HG02678 (cell line): ENCODE results near the gene DCLK1.
"Not testable (repeated sequence)": the region's sequence is repeated elsewhere in the genome, so short reads cannot be mapped to it uniquely, and the experiment has no call there.

Experiments
- ATAC-seq: cut with Tn5 transposase; IDR thresholded peaks from one replicate; pipeline ENCODE4 v1.9.1; 2021; ENCODE audit warnings: mild to moderate bottlenecking, moderate library complexity; ENCODE audit not compliant: unreplicated experiment

Gene DCLK1

GRCh38 chr13:36088463-36088862, 42.7 kb downstream of the DCLK1 start:
- ATAC-seq, result no peak

DNA sequence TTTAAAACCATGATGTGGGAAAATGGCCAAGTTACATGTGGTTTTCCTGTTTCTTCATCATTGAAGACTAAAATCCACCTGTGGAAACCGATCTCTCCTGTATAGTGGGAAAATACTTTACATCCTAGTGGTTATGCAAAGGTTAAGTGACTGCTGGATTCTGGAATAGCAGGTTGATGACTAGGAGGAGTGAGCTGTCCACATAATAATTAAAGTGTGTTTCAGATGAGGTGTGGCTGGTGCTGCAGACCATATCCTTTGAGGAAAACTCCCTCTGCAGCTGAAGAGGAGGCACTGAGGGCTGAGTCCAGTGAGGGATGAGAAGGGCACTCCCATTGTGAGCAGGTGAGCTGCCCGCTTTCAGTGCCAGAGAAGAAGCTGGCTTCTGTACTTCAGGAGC, 43.2 kb downstream of the DCLK1 start:
- ATAC-seq, result no peak

GRCh38 chr13:36086117-36086516, 45.1 kb downstream of the DCLK1 start:
- no peak for ATAC-seq

DNA sequence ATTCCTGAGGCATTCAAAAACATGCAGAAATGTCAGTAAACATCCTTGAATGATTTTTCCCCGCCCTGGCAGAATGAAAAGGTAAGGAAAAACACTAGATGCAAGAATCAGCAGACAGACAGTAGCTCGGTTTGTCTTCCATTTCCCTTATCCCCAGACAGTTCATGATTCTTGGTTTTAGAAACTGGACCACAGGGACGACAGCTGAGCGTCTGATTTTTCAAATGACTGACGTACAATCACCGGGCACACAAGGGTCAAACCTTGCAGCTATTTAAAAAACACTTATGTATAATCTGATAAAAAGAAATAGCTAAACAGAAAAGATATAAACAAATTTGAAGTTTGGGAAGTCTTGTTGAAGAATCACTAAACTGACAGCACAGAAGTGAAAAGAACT, 47.1 kb downstream of the DCLK1 start:
- ATAC-seq, result no peak

DNA sequence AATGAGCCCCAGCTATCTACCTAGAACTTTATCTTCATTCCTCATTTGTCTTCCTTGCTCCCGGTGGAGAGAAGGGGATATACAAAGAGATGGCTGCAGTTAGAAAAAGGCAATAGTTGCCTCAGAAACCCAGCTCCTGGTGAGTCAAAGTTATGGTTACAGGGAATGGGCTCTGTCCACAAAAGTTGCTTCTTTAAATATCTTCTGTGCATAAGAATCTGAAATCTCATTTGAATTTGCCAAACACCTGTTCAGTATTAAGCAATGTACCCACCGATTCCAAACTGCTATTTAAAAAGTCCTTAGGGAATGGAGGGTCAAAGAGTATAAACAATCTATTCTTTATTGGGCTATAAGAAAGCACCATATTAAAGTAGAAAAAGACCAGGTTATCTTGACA, 48.4 kb downstream of the DCLK1 start:
- ATAC-seq, result no peak

GRCh38 chr13:36082396-36082795, 48.8 kb downstream of the DCLK1 start:
- no peak for ATAC-seq

GRCh38 chr13:36076211-36076610, 55.0 kb downstream of the DCLK1 start:
- no peak for ATAC-seq

GRCh38 chr13:36074659-36075058, 56.5 kb downstream of the DCLK1 start:
- no peak for ATAC-seq

GRCh38 chr13:36072152-36072935, 58.8 kb downstream of the DCLK1 start:
- ATAC-seq, result no peak

DNA sequence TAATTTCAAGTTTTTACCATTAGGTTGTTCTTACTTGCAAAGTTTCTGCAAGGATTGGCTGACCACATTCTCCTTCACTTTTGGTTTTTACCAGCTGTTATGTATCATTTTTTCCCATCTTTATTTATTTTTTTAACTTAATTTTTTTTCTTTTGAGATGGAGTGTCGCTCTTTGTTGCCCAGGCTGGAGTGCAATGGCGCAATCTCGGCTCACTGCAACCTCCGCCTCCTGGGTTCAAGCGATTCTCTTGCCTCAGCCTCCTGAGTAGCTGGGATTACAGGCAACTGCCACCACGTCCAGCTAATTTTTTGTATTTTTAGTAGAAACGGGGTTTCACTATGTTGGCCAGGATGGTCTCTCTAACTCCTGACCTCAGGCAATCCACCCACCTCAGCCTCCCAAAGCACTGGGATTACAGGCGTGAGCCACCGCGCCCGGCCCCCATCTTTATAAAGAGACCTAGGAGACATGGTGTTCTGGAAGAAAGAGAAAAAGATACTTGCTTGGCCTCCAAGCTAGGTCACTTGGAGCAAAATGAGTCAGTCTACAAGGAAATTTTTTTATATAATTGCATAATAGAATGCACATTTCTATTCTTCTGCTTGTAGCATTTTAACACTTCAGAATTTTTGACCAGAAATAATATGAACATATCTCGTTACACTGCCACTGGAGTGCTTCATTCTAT, 60.5 kb downstream of the DCLK1 start:
- ATAC-seq, result not testable (repeated sequence)

DNA sequence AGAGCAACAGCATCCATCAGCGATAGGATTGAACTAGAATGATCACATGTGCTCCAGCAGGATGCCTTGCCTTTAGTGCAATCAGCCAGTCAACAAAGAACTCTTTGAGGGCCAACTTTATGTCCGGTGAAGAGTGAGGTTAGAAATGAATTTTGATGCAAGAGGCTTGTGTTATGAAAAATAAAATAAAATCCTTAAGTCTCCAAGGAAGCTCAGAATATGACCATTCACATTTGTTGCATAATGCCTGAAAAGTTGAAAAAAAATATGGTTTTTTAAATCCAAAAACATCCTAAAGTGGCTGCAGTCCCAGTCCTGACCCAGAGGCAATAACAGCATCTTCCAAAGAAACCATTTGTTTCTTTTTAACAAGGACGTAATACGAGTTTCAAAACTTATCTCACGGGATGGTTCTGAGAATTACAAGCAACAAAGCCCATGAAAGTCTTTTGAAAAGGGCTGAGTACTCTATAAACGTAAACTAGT, 61.3 kb downstream of the DCLK1 start:
- no peak for ATAC-seq

DNA sequence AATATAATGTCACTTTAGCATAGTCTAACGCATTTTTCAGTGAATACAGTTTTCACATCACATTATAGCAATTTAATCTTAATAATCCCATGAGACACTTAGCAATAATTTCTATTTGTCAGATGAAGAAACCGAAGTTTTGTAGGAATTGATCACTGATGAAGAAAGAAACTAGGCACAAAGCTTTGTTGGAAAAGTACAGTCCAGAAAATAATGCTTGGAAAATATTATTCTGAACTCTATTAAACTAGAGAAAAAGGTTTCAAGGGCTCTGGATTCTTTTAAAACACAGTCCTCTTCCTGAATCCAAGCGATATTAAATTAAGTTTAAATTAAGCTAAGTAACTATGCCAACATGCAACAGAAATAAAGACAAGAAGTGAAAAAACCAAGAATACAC, 62.2 kb downstream of the DCLK1 start:
- no peak for ATAC-seq

GRCh38 chr13:36068566-36068965, 62.6 kb downstream of the DCLK1 start:
- no peak for ATAC-seq

GRCh38 chr13:36067746-36068381, 63.3 kb downstream of the DCLK1 start:
- no peak for ATAC-seq

GRCh38 chr13:36062249-36062648, 68.9 kb downstream of the DCLK1 start:
- ATAC-seq, result no peak

DNA sequence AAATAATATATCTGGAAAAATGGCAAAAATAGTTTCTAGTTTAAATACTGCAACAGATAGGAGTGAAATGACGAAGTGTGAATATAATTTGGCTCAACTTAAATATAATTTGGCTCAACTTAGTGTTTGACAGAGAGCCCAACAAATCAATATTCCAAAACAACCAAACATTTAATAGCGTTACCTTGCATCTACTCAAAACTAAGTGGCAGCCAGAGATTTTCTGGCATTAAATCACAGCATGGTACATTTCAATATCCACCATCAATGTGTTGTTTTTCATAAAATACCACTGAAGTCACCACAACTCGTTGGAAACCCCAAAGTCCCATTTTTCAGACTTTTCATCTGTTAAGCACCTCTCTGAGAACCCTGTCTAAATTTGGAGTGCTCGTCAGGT, 69.6 kb downstream of the DCLK1 start:
- ATAC-seq, result no peak

GRCh38 chr13:36061054-36061453, 70.1 kb downstream of the DCLK1 start:
- ATAC-seq, result no peak

GRCh38 chr13:36059321-36059720, 71.9 kb downstream of the DCLK1 start:
- no peak for ATAC-seq

DNA sequence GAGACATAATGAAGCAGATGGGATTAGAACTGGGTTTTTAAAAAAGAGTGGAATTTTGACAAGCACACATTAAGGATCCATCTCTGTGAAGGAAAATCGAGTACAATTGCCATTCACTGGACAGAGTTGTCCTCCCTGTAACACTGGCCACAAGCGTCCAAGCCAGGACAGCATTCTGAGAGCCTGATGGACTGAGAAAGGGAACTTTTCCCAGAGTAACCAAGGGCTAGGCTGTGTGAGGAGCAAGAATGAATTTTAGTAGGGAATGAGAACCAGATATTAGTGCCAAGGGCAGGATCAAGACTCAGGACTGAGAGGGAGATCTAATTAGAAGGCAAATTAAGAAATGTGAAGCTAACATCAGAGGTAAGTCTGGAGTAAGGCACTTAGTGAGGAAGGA, 73.1 kb downstream of the DCLK1 start:
- ATAC-seq, result no peak

GRCh38 chr13:36057547-36057946, 73.6 kb downstream of the DCLK1 start:
- ATAC-seq, result no peak

GRCh38 chr13:36057041-36057440, 74.1 kb downstream of the DCLK1 start:
- no peak for ATAC-seq

- no peak for ATAC-seq
These were observed 75.8 kb downstream of the DCLK1 start for GRCh38 chr13:36055366-36055765.
